ENCODE measurements around the gene TPRN. TPM values are rescaled to one million over a fixed set of nuclear protein-coding genes. Genes with fewer than 3 reads are reported as not detected.

Gene TPRN
- total and polyA plus RNA-seq, 9 of the 15 experiments (the other 6 are each of a cell fraction or from before 2014, with no cell fraction given) = 0.31 to 31.9 (median 4.4) TPM

- peak; percentile 68; the same call in 1 of the 2 replicates for TF ChIP-seq TARDBP (IDR thresholded peaks at IDR 0.05)
- TF ChIP-seq PHTF2 (CRISPR knock-in tag; IDR thresholded peaks at IDR 0.05) = no peak
- TF ChIP-seq, protein P1, sequence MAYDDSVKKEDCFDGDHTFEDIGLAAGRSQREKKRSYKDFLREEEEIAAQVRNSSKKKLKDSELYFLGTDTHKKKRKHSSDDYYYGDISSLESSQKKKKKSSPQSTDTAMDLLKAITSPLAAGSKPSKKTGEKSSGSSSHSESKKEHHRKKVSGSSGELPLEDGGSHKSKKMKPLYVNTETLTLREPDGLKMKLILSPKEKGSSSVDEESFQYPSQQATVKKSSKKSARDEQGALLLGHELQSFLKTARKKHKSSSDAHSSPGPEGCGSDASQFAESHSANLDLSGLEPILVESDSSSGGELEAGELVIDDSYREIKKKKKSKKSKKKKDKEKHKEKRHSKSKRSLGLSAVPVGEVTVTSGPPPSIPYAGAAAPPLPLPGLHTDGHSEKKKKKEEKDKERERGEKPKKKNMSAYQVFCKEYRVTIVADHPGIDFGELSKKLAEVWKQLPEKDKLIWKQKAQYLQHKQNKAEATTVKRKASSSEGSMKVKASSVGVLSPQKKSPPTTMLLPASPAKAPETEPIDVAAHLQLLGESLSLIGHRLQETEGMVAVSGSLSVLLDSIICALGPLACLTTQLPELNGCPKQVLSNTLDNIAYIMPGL (CRISPR knock-in tag; IDR thresholded peaks at IDR 0.05) = peak; percentile 43
- TF ChIP-seq SRSF3 (IDR thresholded peaks at IDR 0.05; ENCODE audit: insufficient read depth, low read length) = no peak
- TF ChIP-seq SMARCA5 (IDR thresholded peaks at IDR 0.05) = peak; percentile 16; the same call in 1 of the 2 replicates
- TF ChIP-seq USF2 (CRISPR knock-in tag; IDR thresholded peaks at IDR 0.05) = peak; percentile 52; the same call in 1 of the 2 replicates
- TF ChIP-seq PTRF (tag; IDR thresholded peaks at IDR 0.05) = no peak
- peak; percentile 95 for TF ChIP-seq PCBP1 (IDR thresholded peaks at IDR 0.05; ENCODE audit: low read depth, low read length, poor library complexity, severe bottlenecking)
- no peak for TF ChIP-seq ZNF592 (IDR thresholded peaks at IDR 0.05)
- TF ChIP-seq ZSCAN32 (CRISPR knock-in tag; IDR thresholded peaks at IDR 0.05) = no peak
- TF ChIP-seq RCOR1 (IDR thresholded peaks at IDR 0.05; ENCODE audit: borderline replicate concordance in 1 of 2, low read depth in 2 of 2, low read length in 2 of 2) = peak in 1 of 2 experiments; percentile 79; a peak in 3 of 4 replicates
- TF ChIP-seq PURB (CRISPR knock-in tag; IDR thresholded peaks at IDR 0.05; ENCODE audit: low read depth) = no peak
- peak; percentile 78 for TF ChIP-seq LCOR (CRISPR knock-in tag; IDR thresholded peaks at IDR 0.05)
- TF ChIP-seq PRMT5 (CRISPR knock-in tag; IDR thresholded peaks at IDR 0.05) = no peak
- peak; percentile 53 for TF ChIP-seq POU5F1 (IDR thresholded peaks at IDR 0.05; ENCODE audit: borderline replicate concordance, low read depth, low read length, partially characterized antibody)
- no peak for TF ChIP-seq ZNF395 (CRISPR knock-in tag; IDR thresholded peaks at IDR 0.05)
- TF ChIP-seq, protein P2, sequence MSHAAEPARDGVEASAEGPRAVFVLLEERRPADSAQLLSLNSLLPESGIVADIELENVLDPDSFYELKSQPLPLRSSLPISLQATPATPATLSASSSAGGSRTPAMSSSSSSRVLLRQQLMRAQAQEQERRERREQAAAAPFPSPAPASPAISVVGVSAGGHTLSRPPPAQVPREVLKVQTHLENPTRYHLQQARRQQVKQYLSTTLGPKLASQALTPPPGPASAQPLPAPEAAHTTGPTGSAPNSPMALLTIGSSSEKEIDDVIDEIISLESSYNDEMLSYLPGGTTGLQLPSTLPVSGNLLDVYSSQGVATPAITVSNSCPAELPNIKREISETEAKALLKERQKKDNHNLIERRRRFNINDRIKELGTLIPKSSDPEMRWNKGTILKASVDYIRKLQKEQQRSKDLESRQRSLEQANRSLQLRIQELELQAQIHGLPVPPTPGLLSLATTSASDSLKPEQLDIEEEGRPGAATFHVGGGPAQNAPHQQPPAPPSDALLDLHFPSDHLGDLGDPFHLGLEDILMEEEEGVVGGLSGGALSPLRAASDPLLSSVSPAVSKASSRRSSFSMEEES (CRISPR knock-in tag; IDR thresholded peaks at IDR 0.05) = peak; percentile 60
Measured at GRCh38 chr9:137236238-137236935, 35.8 kb upstream of the TPRN start (continued).
